Liver (tissue), 9 donors: ENCODE data around the gene ST3GAL5. TPM values are rescaled to one million over a fixed set of nuclear protein-coding genes. Genes with fewer than 3 reads are reported as not detected.

Experiments
- DNase-seq: peaks from one replicate; pipeline ENCODE4 v3.0.0-alpha.2; 2017; ENCODE audit warnings: low spot score
- H3K27ac ChIP-seq, 2 donors: one replicate each; pipeline ENCODE4 v1.7.0; 2013; ENCODE audit warnings: inconsistent platforms in 2 of 2, low read length in 2 of 2, control low read depth in 1 of 2, low read depth in 1 of 2, mild to moderate bottlenecking in 1 of 2
- H3K27me3 ChIP-seq, 4 donors: one replicate each; pipeline versions ENCODE4 v1.6.1 to v1.7.0; 2013; ENCODE audit warnings: low read length in 3 of 4, inconsistent platforms in 1 of 4, mild to moderate bottlenecking in 1 of 4, moderate library complexity in 1 of 4; ENCODE audit not compliant: control insufficient read depth in 4 of 4, insufficient read depth in 4 of 4
- H3K36me3 ChIP-seq, 4 donors: one replicate each; pipeline versions ENCODE4 v1.6.1 to v1.7.0; 2013; ENCODE audit warnings: low read length in 3 of 4, mild to moderate bottlenecking in 3 of 4, low read depth in 1 of 4, moderate library complexity in 1 of 4; ENCODE audit not compliant: control insufficient read depth in 4 of 4, insufficient read depth in 3 of 4
- H3K4me1 ChIP-seq, 4 donors: one replicate each; pipeline versions ENCODE4 v1.6.1 to v1.7.0; 2013; ENCODE audit warnings: low read length in 3 of 4, mild to moderate bottlenecking in 3 of 4, moderate library complexity in 1 of 4; ENCODE audit not compliant: control insufficient read depth in 4 of 4, insufficient read depth in 4 of 4
- H3K4me3 ChIP-seq, 3 donors: one replicate each; pipeline versions ENCODE4 v1.6.1 to v1.7.0; 2013; ENCODE audit warnings: low read length in 3 of 3, control low read depth in 1 of 3, low read depth in 1 of 3, mild to moderate bottlenecking in 1 of 3
- H3K9ac ChIP-seq, 2 donors: one replicate each; pipeline ENCODE4 v1.7.0; 2013; ENCODE audit warnings: low read length in 2 of 2, mild to moderate bottlenecking in 2 of 2, moderate library complexity in 2 of 2, control low read depth in 1 of 2, low read depth in 1 of 2
- H3K9me3 ChIP-seq, 4 donors: one replicate each; pipeline versions ENCODE4 v1.6.1 to v1.7.0; 2013; ENCODE audit warnings: low read length in 3 of 4; ENCODE audit not compliant: control insufficient read depth in 4 of 4
- ATF3 ChIP-seq: IDR thresholded peaks from 2 replicates; pipeline ENCODE4 v1.6.1; 2016; ENCODE audit warnings: antibody characterized with exemption
- CTCF ChIP-seq: fragments of 150-350 bp; IDR thresholded peaks from 2 replicates; pipeline ENCODE4 v1.5.1; 2017; ENCODE audit warnings: improper control_type of control experiment, low read depth, low read length; ENCODE audit not compliant: missing input control
- EGR1 ChIP-seq, 2 donors: IDR thresholded peaks; 2 replicates each; pipeline ENCODE4 v1.6.1; 2016 to 2018; ENCODE audit warnings: antibody characterized with exemption in 2 of 2, low read depth in 2 of 2
- FOXA1 ChIP-seq: IDR thresholded peaks from 2 replicates; pipeline ENCODE4 v1.6.1; 2016; ENCODE audit warnings: antibody characterized with exemption
- FOXA2 ChIP-seq: IDR thresholded peaks from 2 replicates; pipeline ENCODE4 v1.6.1; 2016; ENCODE audit warnings: antibody characterized with exemption
- GABPA ChIP-seq, 2 donors: IDR thresholded peaks in 1 of 2; conservative IDR thresholded peaks in 1 of 2; 2 replicates each; pipeline ENCODE4 v1.6.1; 2016; ENCODE audit warnings: antibody characterized with exemption in 2 of 2, mild to moderate bottlenecking in 1 of 2, moderate library complexity in 1 of 2
- HNF4A ChIP-seq, 2 donors: conservative IDR thresholded peaks; 2 replicates each; pipeline ENCODE4 v1.6.1; 2016; ENCODE audit warnings: antibody characterized with exemption in 2 of 2, mild to moderate bottlenecking in 2 of 2
- HNF4G ChIP-seq: IDR thresholded peaks from 2 replicates; pipeline ENCODE4 v1.6.1; 2016; ENCODE audit warnings: antibody characterized with exemption
- JUND ChIP-seq, 2 donors: IDR thresholded peaks; 2 replicates each; pipeline ENCODE4 v1.6.1; 2016; ENCODE audit warnings: antibody characterized with exemption in 2 of 2
- MAX ChIP-seq: IDR thresholded peaks from 2 replicates; pipeline ENCODE4 v1.6.1; 2016; ENCODE audit warnings: antibody characterized with exemption
- NR2F2 ChIP-seq: IDR thresholded peaks from 2 replicates; pipeline ENCODE4 v1.6.1; 2016; ENCODE audit warnings: antibody characterized with exemption
- RAD21 ChIP-seq, 2 donors: IDR thresholded peaks; 2 replicates each; pipeline ENCODE4 v1.6.1; 2016; ENCODE audit warnings: antibody characterized with exemption in 2 of 2, mild to moderate bottlenecking in 2 of 2
- RXRA ChIP-seq, 2 donors: IDR thresholded peaks; 2 replicates each; pipeline ENCODE4 v1.6.1; 2017 to 2018; ENCODE audit warnings: antibody characterized with exemption in 2 of 2, mild to moderate bottlenecking in 1 of 2
- SP1 ChIP-seq: IDR thresholded peaks from 2 replicates; pipeline ENCODE4 v1.6.1; 2018; ENCODE audit warnings: antibody characterized with exemption, mild to moderate bottlenecking
- TAF1 ChIP-seq: conservative IDR thresholded peaks from 2 replicates; pipeline ENCODE4 v1.6.1; 2016; ENCODE audit warnings: antibody characterized with exemption, mild to moderate bottlenecking
- YY1 ChIP-seq: IDR thresholded peaks from 2 replicates; pipeline ENCODE4 v1.6.1; 2016; ENCODE audit warnings: antibody characterized with exemption, mild to moderate bottlenecking
- ZBTB33 ChIP-seq: IDR thresholded peaks from 2 replicates; pipeline ENCODE4 v1.6.1; 2016; ENCODE audit warnings: antibody characterized with exemption
- WGBS: extraction: QIAGEN DNeasy Blood & Tissue Kit; methylation state at CpG from one replicate; pipeline ENCODE4 v1.1.7; 2013; 5-methylcytosine and 5-hydroxymethylcytosine counted together
- polyA plus RNA-seq, 2 donors: library from polyadenylated mRNA; stranded (reverse) in 1 of 2; unstranded in 1 of 2; fragments of 200-250 nt in 1 of 2; fragments of >200 nt in 1 of 2; fragmentation: Nextera tagmentation in 1 of 2; extraction: Ambion mirVana in 1 of 2; gene quantifications; one replicate each; pipeline versions ENCODE4 v1.2.1 to v1.2.3, GENCODE V29; 2013 to 2015
- total RNA-seq, 2 donors: library from RNA; depleted of rRNA; stranded (reverse); fragments of >200 nt; gene quantifications; one replicate each; pipeline ENCODE4 v1.2.3, GENCODE V29; 2014
- TF ChIP-seq, protein P1 (sequence below): IDR thresholded peaks from 2 replicates; pipeline ENCODE4 v1.6.1; 2016; ENCODE audit warnings: antibody characterized with exemption, mild to moderate bottlenecking
- donor health status: healthy.
- donor health status: healthy.
- donor health status: healthy.
- donor health status: healthy.
- donor health status: healthy.

The ST3GAL5 gene
- total and polyA plus RNA-seq, 4 donors = 4.5 to 17.0 (median 9.0) TPM

DNA sequence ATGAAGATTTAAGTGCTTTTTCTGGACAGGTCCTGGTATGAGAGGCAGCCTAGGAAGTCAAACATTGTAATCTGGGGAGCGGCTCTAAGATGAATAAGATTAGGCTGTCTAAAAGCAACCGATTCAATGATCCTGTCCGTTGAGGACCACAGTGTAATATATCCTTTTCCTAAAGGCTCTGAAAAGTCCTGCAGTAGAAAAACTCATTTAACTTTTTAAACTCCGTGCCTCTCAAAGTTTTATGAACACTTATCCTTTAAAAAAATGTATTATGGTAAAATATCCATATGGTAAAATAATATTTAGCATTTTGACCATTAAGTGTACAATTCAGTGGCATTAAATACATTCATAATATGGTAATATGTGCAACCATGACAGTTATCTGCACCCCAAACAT, 95.2 kb downstream of the ST3GAL5 start:
- no peak for DNase-seq
- 85% methylated on average over 4 of the region's 4 CpGs for WGBS
- Histone ChIP-seq H3K36me3 (no peaks in the 10 kb centered on the region), H3K4me1 (peaks cover 17 to 44% (median 28%) of the 10 kb centered on the region in 4 donors), H3K9me3 (no peaks in the 10 kb centered on the region), H3K27me3 (no peaks in the 10 kb centered on the region), H3K9ac (peak overlapping the region in 1 of 2 donors; percentile 29), H3K4me3 (no peak overlapping the region), H3K27ac (peak overlapping the region; percentile 72 to 80)
- TF ChIP-seq HNF4G = no peak
- TF ChIP-seq, protein P1, sequence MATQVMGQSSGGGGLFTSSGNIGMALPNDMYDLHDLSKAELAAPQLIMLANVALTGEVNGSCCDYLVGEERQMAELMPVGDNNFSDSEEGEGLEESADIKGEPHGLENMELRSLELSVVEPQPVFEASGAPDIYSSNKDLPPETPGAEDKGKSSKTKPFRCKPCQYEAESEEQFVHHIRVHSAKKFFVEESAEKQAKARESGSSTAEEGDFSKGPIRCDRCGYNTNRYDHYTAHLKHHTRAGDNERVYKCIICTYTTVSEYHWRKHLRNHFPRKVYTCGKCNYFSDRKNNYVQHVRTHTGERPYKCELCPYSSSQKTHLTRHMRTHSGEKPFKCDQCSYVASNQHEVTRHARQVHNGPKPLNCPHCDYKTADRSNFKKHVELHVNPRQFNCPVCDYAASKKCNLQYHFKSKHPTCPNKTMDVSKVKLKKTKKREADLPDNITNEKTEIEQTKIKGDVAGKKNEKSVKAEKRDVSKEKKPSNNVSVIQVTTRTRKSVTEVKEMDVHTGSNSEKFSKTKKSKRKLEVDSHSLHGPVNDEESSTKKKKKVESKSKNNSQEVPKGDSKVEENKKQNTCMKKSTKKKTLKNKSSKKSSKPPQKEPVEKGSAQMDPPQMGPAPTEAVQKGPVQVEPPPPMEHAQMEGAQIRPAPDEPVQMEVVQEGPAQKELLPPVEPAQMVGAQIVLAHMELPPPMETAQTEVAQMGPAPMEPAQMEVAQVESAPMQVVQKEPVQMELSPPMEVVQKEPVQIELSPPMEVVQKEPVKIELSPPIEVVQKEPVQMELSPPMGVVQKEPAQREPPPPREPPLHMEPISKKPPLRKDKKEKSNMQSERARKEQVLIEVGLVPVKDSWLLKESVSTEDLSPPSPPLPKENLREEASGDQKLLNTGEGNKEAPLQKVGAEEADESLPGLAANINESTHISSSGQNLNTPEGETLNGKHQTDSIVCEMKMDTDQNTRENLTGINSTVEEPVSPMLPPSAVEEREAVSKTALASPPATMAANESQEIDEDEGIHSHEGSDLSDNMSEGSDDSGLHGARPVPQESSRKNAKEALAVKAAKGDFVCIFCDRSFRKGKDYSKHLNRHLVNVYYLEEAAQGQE = no peak
- no peak for TF ChIP-seq RAD21 (IDR thresholded peaks at IDR 0.05)
- no peak for TF ChIP-seq TAF1
- no peak for TF ChIP-seq EGR1 (IDR thresholded peaks at IDR 0.05; ENCODE audit: low read depth in 2 of 2)
- TF ChIP-seq HNF4A (conservative IDR thresholded peaks at IDR 0.05) = no peak
- no peak for TF ChIP-seq ATF3
- no peak for TF ChIP-seq NR2F2
- TF ChIP-seq GABPA (IDR thresholded peaks at IDR 0.05 in 1 of 2, conservative IDR thresholded peaks at IDR 0.05 in 1 of 2) = no peak
- TF ChIP-seq MAX = no peak
- no peak for TF ChIP-seq FOXA1
- no peak for TF ChIP-seq SP1
- TF ChIP-seq ZBTB33 = no peak
- no peak for TF ChIP-seq RXRA (IDR thresholded peaks at IDR 0.05)
- no peak for TF ChIP-seq JUND (IDR thresholded peaks at IDR 0.05)
- TF ChIP-seq CTCF = no peak
- no peak for TF ChIP-seq FOXA2
- TF ChIP-seq YY1 = no peak
